HFFc6 (cell line): ENCODE data around the gene NSUN4. TPM values are rescaled to one million over a fixed set of nuclear protein-coding genes. Genes with fewer than 3 reads are reported as not detected.

Experiments used
- DNase-seq: peaks from one replicate; pipeline ENCODE4 v3.0.0-alpha.2; 2018
- H3K27ac Mint-ChIP-seq: 2 replicates; pipeline ENCODE4 v1.8.0; 2020; ENCODE audit warnings: mild to moderate bottlenecking, mixed read lengths
- H3K27me3 Mint-ChIP-seq: 2 replicates; pipeline ENCODE4 v1.8.0; 2021; ENCODE audit warnings: mild to moderate bottlenecking, moderate library complexity, mixed read lengths; ENCODE audit not compliant: insufficient read depth
- H3K36me3 Mint-ChIP-seq: 2 replicates; pipeline ENCODE4 v1.8.0; 2021; ENCODE audit warnings: low read depth, mixed read lengths
- H3K4me1 Mint-ChIP-seq: 2 replicates; pipeline ENCODE4 v1.8.0; 2020; ENCODE audit warnings: low read depth, mixed read lengths
- H3K4me3 Mint-ChIP-seq: 2 replicates; pipeline ENCODE4 v1.8.0; 2020; ENCODE audit warnings: mild to moderate bottlenecking, moderate library complexity, mixed read lengths
- H3K9me3 Mint-ChIP-seq: 2 replicates; pipeline ENCODE4 v1.8.0; 2020; ENCODE audit warnings: mild to moderate bottlenecking, mixed read lengths
- total RNA-seq, 6 experiments: library from RNA; stranded (reverse); fragmentation: NEBNext Ultra II Directional; extraction: Animal tissue kit (Norgen Biotek cat#: 25700); gene quantifications; 2 replicates in 1 of 6; 3 replicates in 5 of 6; pipeline ENCODE4 v1.2.3, GENCODE V29; 2021
- TF ChIP-seq, protein P1 (sequence below): fragments of 200-600 bp; sonication (generic); IDR thresholded peaks from 2 replicates; pipeline ENCODE4 v1.5.0; 2021; ENCODE audit warnings: antibody characterized with exemption, mild to moderate bottlenecking

NSUN4 gene
- total RNA-seq, 6 experiments from 2014 or later: 14.8 to 17.2 (median 16.7) TPM

- Mint-ChIP-seq H3K4me3 (no peak within 1 kb of the TSS), H3K27me3 (peaks cover 57% of the 10 kb centered on the region), H3K4me1 (no peaks in the 10 kb centered on the region), H3K27ac (no peak within 1 kb of the TSS), H3K36me3 (peaks cover 18% of the 10 kb centered on the region), H3K9me3 (peaks cover 27% of the 10 kb centered on the region)
- TF ChIP-seq, protein P1, sequence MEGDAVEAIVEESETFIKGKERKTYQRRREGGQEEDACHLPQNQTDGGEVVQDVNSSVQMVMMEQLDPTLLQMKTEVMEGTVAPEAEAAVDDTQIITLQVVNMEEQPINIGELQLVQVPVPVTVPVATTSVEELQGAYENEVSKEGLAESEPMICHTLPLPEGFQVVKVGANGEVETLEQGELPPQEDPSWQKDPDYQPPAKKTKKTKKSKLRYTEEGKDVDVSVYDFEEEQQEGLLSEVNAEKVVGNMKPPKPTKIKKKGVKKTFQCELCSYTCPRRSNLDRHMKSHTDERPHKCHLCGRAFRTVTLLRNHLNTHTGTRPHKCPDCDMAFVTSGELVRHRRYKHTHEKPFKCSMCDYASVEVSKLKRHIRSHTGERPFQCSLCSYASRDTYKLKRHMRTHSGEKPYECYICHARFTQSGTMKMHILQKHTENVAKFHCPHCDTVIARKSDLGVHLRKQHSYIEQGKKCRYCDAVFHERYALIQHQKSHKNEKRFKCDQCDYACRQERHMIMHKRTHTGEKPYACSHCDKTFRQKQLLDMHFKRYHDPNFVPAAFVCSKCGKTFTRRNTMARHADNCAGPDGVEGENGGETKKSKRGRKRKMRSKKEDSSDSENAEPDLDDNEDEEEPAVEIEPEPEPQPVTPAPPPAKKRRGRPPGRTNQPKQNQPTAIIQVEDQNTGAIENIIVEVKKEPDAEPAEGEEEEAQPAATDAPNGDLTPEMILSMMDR: no peak
- no peak for DNase-seq
Observed at GRCh38 chr1:46394108-46394871, 53.7 kb downstream of the NSUN4 start, which contains the start of gene FAAH. TSS of gene FAAH (plus strand) at chr1:46394317. CDS start at chr1:46394349, 32 bp downstream.

- TF ChIP-seq, protein P1: no peak
- peaks cover 59% of the 10 kb centered on the region for H3K27me3 Mint-ChIP-seq
- peaks cover 27% of the 10 kb centered on the region for H3K9me3 Mint-ChIP-seq
- peaks cover 18% of the 10 kb centered on the region for H3K36me3 Mint-ChIP-seq
- no peak for DNase-seq
- no peak overlapping the region for H3K27ac Mint-ChIP-seq
- no peak overlapping the region for H3K4me3 Mint-ChIP-seq
- H3K4me1 Mint-ChIP-seq: no peaks in the 10 kb centered on the region
Observed at GRCh38 chr1:46394872-46395465, 54.4 kb downstream of the NSUN4 start.

- Mint-ChIP-seq H3K27ac (no peak overlapping the region), H3K36me3 (peaks cover 18% of the 10 kb centered on the region), H3K27me3 (peaks cover 54% of the 10 kb centered on the region), H3K4me1 (no peaks in the 10 kb centered on the region), H3K9me3 (peaks cover 27% of the 10 kb centered on the region), H3K4me3 (no peak overlapping the region)
- TF ChIP-seq, protein P1: no peak
- no peak for DNase-seq
Observed at GRCh38 chr1:46396441-46397398, 56.1 kb downstream of the NSUN4 start.

GRCh38 chr1:46399307-46399706 lies 58.7 kb downstream of the NSUN4 start:
- no peak for DNase-seq
- peaks cover 37% of the 10 kb centered on the region for H3K27me3 Mint-ChIP-seq
- H3K9me3 Mint-ChIP-seq: peaks cover 8% of the 10 kb centered on the region; the same call in 1 of the 2 replicates
- H3K4me3 Mint-ChIP-seq: no peak overlapping the region
- TF ChIP-seq, protein P1: no peak
- H3K27ac Mint-ChIP-seq: no peak overlapping the region
- no peaks in the 10 kb centered on the region for H3K4me1 Mint-ChIP-seq
- no peaks in the 10 kb centered on the region for H3K36me3 Mint-ChIP-seq

DNA sequence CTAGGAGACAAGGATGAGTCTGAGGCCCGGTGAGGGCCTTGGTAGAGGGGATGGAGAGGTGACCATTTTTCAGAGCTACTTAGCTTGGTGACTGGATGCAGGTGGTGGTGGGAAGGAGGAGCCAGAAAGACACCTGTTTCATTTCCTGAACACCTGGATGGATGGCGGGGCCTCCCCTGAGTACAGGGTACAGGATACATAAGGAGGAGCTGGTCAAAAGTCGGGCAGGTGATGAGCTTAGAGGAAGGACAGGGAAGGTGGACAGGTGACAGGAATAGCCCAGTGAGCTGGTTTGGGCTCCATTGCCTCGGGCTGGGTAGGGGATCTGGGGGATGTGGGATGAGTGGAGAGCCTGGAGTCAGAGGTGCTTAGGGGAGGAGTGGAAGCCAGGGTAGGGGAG lies 59.8 kb downstream of the NSUN4 start:
- H3K4me3 Mint-ChIP-seq: no peak overlapping the region
- H3K9me3 Mint-ChIP-seq: no peaks in the 10 kb centered on the region
- no peaks in the 10 kb centered on the region for H3K36me3 Mint-ChIP-seq
- peaks cover 27% of the 10 kb centered on the region for H3K27me3 Mint-ChIP-seq
- H3K4me1 Mint-ChIP-seq: no peaks in the 10 kb centered on the region
- H3K27ac Mint-ChIP-seq: no peak overlapping the region
- DNase-seq: no peak
- TF ChIP-seq, protein P1: no peak
